Neural progenitor cell (in vitro differentiated cells): Measurements from ENCODE around the gene HCFC1. TPM values are rescaled to one million over a fixed set of nuclear protein-coding genes. Genes with fewer than 3 reads are reported as not detected.

Experiments
- DNase-seq: peaks from one replicate; pipeline ENCODE4 v3.0.0-alpha.2; 2016; ENCODE audit warnings: low spot score
- H2AFZ ChIP-seq: fragments of 200-600 bp; sonication (generic); replicated peaks from 2 replicates; pipeline ENCODE4 v1.6.1; 2016; ENCODE audit warnings: antibody characterized with exemption
- H3F3A ChIP-seq: fragments of 200-600 bp; sonication (generic); 2 replicates; pipeline ENCODE4 v1.6.1; 2016; ENCODE audit warnings: antibody characterized with exemption, low read depth
- H3K27ac ChIP-seq: fragments of 200-600 bp; sonication (generic); 2 replicates; pipeline ENCODE4 v1.5.1; 2016; ENCODE audit warnings: mild to moderate bottlenecking
- H3K27me3 ChIP-seq: fragments of 200-600 bp; sonication (generic); 2 replicates; pipeline ENCODE4 v1.6.1; 2016; ENCODE audit warnings: mild to moderate bottlenecking, moderate library complexity
- H3K36me3 ChIP-seq: fragments of 200-600 bp; sonication (generic); 2 replicates; pipeline ENCODE4 v1.5.1; 2016
- H3K4me1 ChIP-seq: fragments of 200-600 bp; sonication (generic); 2 replicates; pipeline ENCODE4 v1.6.1; 2016; ENCODE audit warnings: mixed run types
- H3K4me2 ChIP-seq: fragments of 200-600 bp; sonication (generic); 2 replicates; pipeline ENCODE4 v1.6.1; 2016
- H3K4me3 ChIP-seq: fragments of 200-600 bp; sonication (generic); 2 replicates; pipeline ENCODE4 v1.5.1; 2016
- H3K79me2 ChIP-seq: fragments of 200-600 bp; sonication (generic); 2 replicates; pipeline ENCODE4 v1.6.1; 2016; ENCODE audit warnings: low read depth
- H3K9ac ChIP-seq: fragments of 200-600 bp; sonication (generic); 2 replicates; pipeline ENCODE4 v1.6.1; 2016
- H3K9me3 ChIP-seq: fragments of 200-600 bp; sonication (generic); 2 replicates; pipeline ENCODE4 v1.5.1; 2016; ENCODE audit warnings: low read depth
- H4K20me1 ChIP-seq: fragments of 200-600 bp; sonication (generic); 2 replicates; pipeline ENCODE4 v1.6.1; 2016; ENCODE audit warnings: low read depth
- H3K27ac Mint-ChIP-seq: 3 replicates; pipeline ENCODE4 v1.8.0; 2021; ENCODE audit warnings: mixed read lengths
- H3K27me3 Mint-ChIP-seq: 2 replicates; pipeline ENCODE4 v1.8.0; 2022; ENCODE audit warnings: low read depth, mild to moderate bottlenecking, inconsistent platforms, moderate library complexity, mixed read lengths; ENCODE audit not compliant: insufficient read depth
- H3K36me3 Mint-ChIP-seq: 3 replicates; pipeline ENCODE4 v1.8.0; 2021; ENCODE audit warnings: mixed read lengths
- H3K4me1 Mint-ChIP-seq: 3 replicates; pipeline ENCODE4 v1.8.0; 2021; ENCODE audit warnings: mixed read lengths
- H3K4me3 Mint-ChIP-seq: 3 replicates; pipeline ENCODE4 v1.8.0; 2021; ENCODE audit warnings: mild to moderate bottlenecking, moderate library complexity, mixed read lengths
- H3K9me3 Mint-ChIP-seq: 3 replicates; pipeline ENCODE4 v1.8.0; 2020; ENCODE audit warnings: mixed read lengths
- CTCF ChIP-seq: fragments of 200-600 bp; sonication (generic); IDR thresholded peaks from 2 replicates; pipeline ENCODE4 v1.5.1; 2017; ENCODE audit warnings: antibody characterized with exemption, mild to moderate bottlenecking
- EZH2 ChIP-seq: fragments of 200-600 bp; sonication (generic); IDR thresholded peaks from 2 replicates; pipeline ENCODE4 v1.6.1; 2017; ENCODE audit warnings: antibody characterized with exemption, mild to moderate bottlenecking, moderate library complexity
- EZH2phosphoT487 ChIP-seq: fragments of 200-600 bp; sonication (generic); IDR thresholded peaks from 2 replicates; pipeline ENCODE4 v1.6.1; 2017; ENCODE audit warnings: antibody characterized with exemption
- total RNA-seq: library from RNA; depleted of rRNA; stranded (reverse); fragments of >200 nt; gene quantifications from 2 replicates; pipeline ENCODE4 v1.2.3, GENCODE V29; 2015; ENCODE audit warnings: low replicate concordance

HCFC1 gene
- total RNA-seq = 20.7 and 57.7 TPM in 2 replicates

GRCh38 chrX:153971450-153972367, at the start of gene HCFC1:
Gene HCFC1, minus strand, starts transcription at chrX:153971818. Its CDS starts 978 bp downstream, at chrX:153970840.
- TF ChIP-seq EZH2 (no peak), EZH2phosphoT487 (no peak), CTCF (no peak)
- H3K27me3 Mint-ChIP-seq = peaks cover 22% of the 10 kb centered on the region
- Histone ChIP-seq H3K9ac (peak within 1 kb of the TSS; percentile 98), H3K4me2 (peak within 1 kb of the TSS; percentile 79), H3K9me3 (no peaks in the 10 kb centered on the region), H3K27ac (peak within 1 kb of the TSS; percentile 100), H3K36me3 (no peaks in the 10 kb centered on the region), H3K4me1 (peaks cover 21% of the 10 kb centered on the region), H3K4me3 (peak within 1 kb of the TSS; percentile 80), H3K27me3 (no peaks in the 10 kb centered on the region), H3K79me2 (peaks cover 40% of the 10 kb centered on the region), H4K20me1 (peaks cover 34% of the 10 kb centered on the region), H3F3A (peaks cover 35% of the 10 kb centered on the region), H2AFZ (peak within 1 kb of the TSS; percentile 73)
- no peaks in the 10 kb centered on the region for H3K9me3 Mint-ChIP-seq
- DNase-seq = peak; percentile 95
- peak within 1 kb of the TSS; percentile 100 for H3K4me3 Mint-ChIP-seq
- H3K36me3 Mint-ChIP-seq = peaks cover 4% of the 10 kb centered on the region
- peak within 1 kb of the TSS; percentile 100 for H3K27ac Mint-ChIP-seq
- H3K4me1 Mint-ChIP-seq = peaks cover 49% of the 10 kb centered on the region

- no peak for TF ChIP-seq EZH2phosphoT487
- TF ChIP-seq EZH2 = no peak
- TF ChIP-seq CTCF = no peak
- H4K20me1 ChIP-seq = no peaks in the 10 kb centered on the region
- no peaks in the 10 kb centered on the region for H3K9me3 ChIP-seq
- Mint-ChIP-seq H3K27ac (no peak overlapping the region), H3K36me3 (peaks cover 3% of the 10 kb centered on the region), H3K9me3 (peaks cover 14% of the 10 kb centered on the region), H3K4me1 (peaks cover 23% of the 10 kb centered on the region), H3K4me3 (no peak overlapping the region), H3K27me3 (no peaks in the 10 kb centered on the region)
- H3K4me3 ChIP-seq = no peak overlapping the region
- H3F3A ChIP-seq = no peaks in the 10 kb centered on the region
- H3K4me2 ChIP-seq = no peak overlapping the region
- no peak overlapping the region for H3K27ac ChIP-seq
- H3K9ac ChIP-seq = no peak overlapping the region
- no peaks in the 10 kb centered on the region for H3K36me3 ChIP-seq
- no peak for DNase-seq
- H2AFZ ChIP-seq = no peak overlapping the region
- H3K27me3 ChIP-seq = no peaks in the 10 kb centered on the region
- no peaks in the 10 kb centered on the region for H3K79me2 ChIP-seq
- no peaks in the 10 kb centered on the region for H3K4me1 ChIP-seq
Observed at GRCh38 chrX:154021131-154021611, 49.6 kb upstream of the HCFC1 start.

- peaks cover 17% of the 10 kb centered on the region for H3K9me3 Mint-ChIP-seq
- no peaks in the 10 kb centered on the region for H3F3A ChIP-seq
- peak overlapping the region; percentile 79 for H3K4me3 Mint-ChIP-seq
- H3K4me1 ChIP-seq = no peaks in the 10 kb centered on the region
- no peak for TF ChIP-seq EZH2phosphoT487
- no peak for TF ChIP-seq EZH2
- TF ChIP-seq CTCF = no peak
- H4K20me1 ChIP-seq = no peaks in the 10 kb centered on the region
- DNase-seq = no peak
- H3K4me3 ChIP-seq = peak overlapping the region; percentile 37
- H3K79me2 ChIP-seq = no peaks in the 10 kb centered on the region
- H3K36me3 ChIP-seq = no peaks in the 10 kb centered on the region
- H3K27me3 Mint-ChIP-seq = no peaks in the 10 kb centered on the region
- H3K36me3 Mint-ChIP-seq = peaks cover 3% of the 10 kb centered on the region
- peak overlapping the region; percentile 83 for H3K27ac Mint-ChIP-seq
- H3K4me1 Mint-ChIP-seq = peaks cover 23% of the 10 kb centered on the region
- H3K9ac ChIP-seq = no peak overlapping the region
- H3K9me3 ChIP-seq = no peaks in the 10 kb centered on the region
- H3K27me3 ChIP-seq = no peaks in the 10 kb centered on the region
- peak overlapping the region; percentile 38 for H3K4me2 ChIP-seq
- H2AFZ ChIP-seq = no peak overlapping the region
- no peak overlapping the region for H3K27ac ChIP-seq
Observed at GRCh38 chrX:154020536-154021115, 49.0 kb upstream of the HCFC1 start.
